ENCODE results near the gene RAB20. TPM values are rescaled to one million over a fixed set of nuclear protein-coding genes. Genes with fewer than 3 reads are reported as not detected.

Gene RAB20
- total RNA-seq, 1 experiment from 2014 or later = 10.6 TPM

- Histone ChIP-seq H3K4me2 (ENCODE audit: low read length) (no peak overlapping the region), H3K27me3 (ENCODE audit: insufficient read depth, low read length) (no peaks in the 10 kb centered on the region), H3K79me2 (ENCODE audit: insufficient read depth, low read length) (no peaks in the 10 kb centered on the region), H3K9me3 (ENCODE audit: control insufficient read depth in 1 of 2, insufficient read depth in 1 of 2, low read depth in 1 of 2, low read length in 2 of 2) (no peaks in the 10 kb centered on the region), H3K36me3 (ENCODE audit: control insufficient read depth in 1 of 2, insufficient read depth in 2 of 2, low read length in 2 of 2) (no peaks in the 10 kb centered on the region), H3K9ac (ENCODE audit: low read length) (no peak overlapping the region), H3K27ac (ENCODE audit: low read depth, low read length) (no peak overlapping the region), H3K4me1 (ENCODE audit: control insufficient read depth in 1 of 2, insufficient read depth in 2 of 2, low read length in 2 of 2) (peaks cover 0 to 7% of the 10 kb centered on the region in 2 experiments; a peak in 1 of 4 replicates), H3K4me3 (replicated peaks in 1 of 2; ENCODE audit: low read depth in 1 of 2, low read length in 2 of 2) (no peak overlapping the region), H2AFZ (ENCODE audit: low read depth, low read length, poor library complexity, severe bottlenecking) (no peak overlapping the region), H4K20me1 (ENCODE audit: insufficient read depth) (no peaks in the 10 kb centered on the region), H3K9me2 (ENCODE audit: insufficient read depth) (no peaks in the 10 kb centered on the region)
- intact Hi-C loops (cut with micrococcal nuclease) = no loop called here
- ChIA-PET RAD21 (ENCODE audit: low non-redundant PET in 1 of 2, low total read pairs in 2 of 2, uncharacterized antibody in 2 of 2, unreplicated experiment in 2 of 2) (no interaction called here), CTCF (no interaction called here), POLR2A (no interaction called here)
- DNase-seq (ENCODE audit: low read depth, low spot score) = no peak
- TF ChIP-seq CBX3 (IDR thresholded peaks at IDR 0.05; ENCODE audit: low read depth) = no peak
- no peak for TF ChIP-seq ZFX (IDR thresholded peaks at IDR 0.05)
- no peak for TF ChIP-seq POLR2AphosphoS5 (IDR thresholded peaks at IDR 0.05; ENCODE audit: low read depth, low read length)
- TF ChIP-seq YY1 (IDR thresholded peaks at IDR 0.05; ENCODE audit: extremely low read depth, insufficient replicate concordance, low read depth, low read length) = no peak
- TF ChIP-seq FOSL1 (IDR thresholded peaks at IDR 0.05; ENCODE audit: low read depth) = no peak
- no peak for TF ChIP-seq EGR1 (IDR thresholded peaks at IDR 0.05; ENCODE audit: low read depth)
- no peak for TF ChIP-seq JUND (IDR thresholded peaks at IDR 0.05)
- TF ChIP-seq ATF3 (IDR thresholded peaks at IDR 0.05) = no peak
- no peak for TF ChIP-seq EZH2phosphoT487 (IDR thresholded peaks at IDR 0.05; ENCODE audit: borderline replicate concordance)
- TF ChIP-seq ELF1 (IDR thresholded peaks at IDR 0.05; ENCODE audit: borderline replicate concordance, low read depth) = no peak
- TF ChIP-seq SIN3A (IDR thresholded peaks at IDR 0.05; ENCODE audit: low read depth) = no peak
- TF ChIP-seq ZBTB33 (IDR thresholded peaks at IDR 0.05; ENCODE audit: extremely low read depth, insufficient replicate concordance, low read length) = no peak
- no peak for TF ChIP-seq SP1 (IDR thresholded peaks at IDR 0.05; ENCODE audit: low read depth)
- TF ChIP-seq REST (IDR thresholded peaks at IDR 0.05; ENCODE audit: low read depth) = no peak
- TF ChIP-seq CTCF (IDR thresholded peaks at IDR 0.05 in 2 of 3, conservative IDR thresholded peaks at IDR 0.05 in 1 of 3; ENCODE audit: borderline replicate concordance in 1 of 3, insufficient read depth in 1 of 3, low read depth in 2 of 3, low read length in 2 of 3) = no peak
- no peak for TF ChIP-seq ZNF274 (IDR thresholded peaks at IDR 0.05; ENCODE audit: low read depth, low read length)
- no peak for TF ChIP-seq TCF7L2 (IDR thresholded peaks at IDR 0.05; ENCODE audit: borderline replicate concordance, extremely low read depth, insufficient read depth, insufficient read length)
- no TSS peak for BruUV-seq (replicated peaks)
- ATAC-seq = no peak
These were observed 43.9 kb downstream of the RAB20 start for GRCh38 chr13:110517505-110518225.

All from HCT116 (cell line).